Effector memory CD4-positive, alpha-beta T cell (primary cell): ENCODE measurements around the gene ZBTB20.

Experiments used
- DNase-seq, 3 donors: peaks; one replicate each; pipeline ENCODE4 v3.0.0-alpha.2; 2020
- H3K27ac ChIP-seq: 2 replicates; pipeline ENCODE4 v1.7.0; 2013; ENCODE audit warnings: mild to moderate bottlenecking, low read length, moderate library complexity; ENCODE audit not compliant: insufficient read depth, poor library complexity, severe bottlenecking
- H3K27me3 ChIP-seq: replicated peaks from 2 replicates; pipeline ENCODE4 v1.7.0; 2013; ENCODE audit warnings: mild to moderate bottlenecking, low read length; ENCODE audit not compliant: insufficient read depth, control insufficient read depth, poor library complexity, severe bottlenecking
- H3K36me3 ChIP-seq: 2 replicates; pipeline ENCODE4 v1.7.0; 2013; ENCODE audit warnings: mild to moderate bottlenecking, low read length, moderate library complexity; ENCODE audit not compliant: control insufficient read depth, insufficient read depth
- H3K4me1 ChIP-seq: 2 replicates; pipeline ENCODE4 v1.7.0; 2013; ENCODE audit warnings: low read length, mild to moderate bottlenecking; ENCODE audit not compliant: control insufficient read depth, insufficient read depth, poor library complexity, severe bottlenecking
- H3K4me3 ChIP-seq: 2 replicates; pipeline ENCODE4 v1.7.0; 2013; ENCODE audit warnings: low read length, low read depth, mild to moderate bottlenecking; ENCODE audit not compliant: insufficient read depth, poor library complexity, severe bottlenecking
- H3K9me3 ChIP-seq: 2 replicates; pipeline ENCODE4 v1.7.0; 2013; ENCODE audit warnings: mild to moderate bottlenecking, low read length, moderate library complexity; ENCODE audit not compliant: control insufficient read depth

The ZBTB20 gene

DNA sequence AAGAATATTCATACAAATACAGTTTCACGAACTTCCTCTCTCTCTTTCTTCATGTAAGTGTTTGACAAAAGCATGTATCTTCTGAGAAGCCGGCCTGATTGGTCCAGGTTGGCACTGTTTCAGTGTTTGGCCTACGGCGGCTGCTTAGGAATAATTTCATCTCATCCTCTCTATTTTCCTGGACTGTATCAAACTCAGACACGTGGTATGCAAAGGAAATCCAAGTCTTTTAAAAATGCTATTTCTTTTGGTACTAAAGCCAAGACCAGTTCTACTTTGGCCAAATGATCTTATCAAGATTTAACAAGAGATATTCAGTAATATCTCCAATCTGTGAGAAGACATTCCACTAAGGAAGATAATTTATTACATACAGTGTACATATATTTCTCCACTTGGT lies 700.5 kb downstream of the ZBTB20 start:
- no peak overlapping the region for H3K4me3 ChIP-seq
- H3K27ac ChIP-seq, result no peak overlapping the region

GRCh38 chr3:114445233-114445632 lies 701.9 kb downstream of the ZBTB20 start:
- Histone ChIP-seq H3K9me3 (no peaks in the 10 kb centered on the region), H3K27me3 (no peaks in the 10 kb centered on the region), H3K4me3 (no peak overlapping the region), H3K36me3 (no peaks in the 10 kb centered on the region), H3K4me1 (no peaks in the 10 kb centered on the region), H3K27ac (no peak overlapping the region)
- DNase-seq, result no peak

More for the DNA sequence above, 700.5 kb downstream of the ZBTB20 start:
- no peak for DNase-seq
- H3K36me3 ChIP-seq, result no peaks in the 10 kb centered on the region
- no peaks in the 10 kb centered on the region for H3K4me1 ChIP-seq
- H3K9me3 ChIP-seq, result no peaks in the 10 kb centered on the region
- H3K27me3 ChIP-seq, result no peaks in the 10 kb centered on the region

DNA sequence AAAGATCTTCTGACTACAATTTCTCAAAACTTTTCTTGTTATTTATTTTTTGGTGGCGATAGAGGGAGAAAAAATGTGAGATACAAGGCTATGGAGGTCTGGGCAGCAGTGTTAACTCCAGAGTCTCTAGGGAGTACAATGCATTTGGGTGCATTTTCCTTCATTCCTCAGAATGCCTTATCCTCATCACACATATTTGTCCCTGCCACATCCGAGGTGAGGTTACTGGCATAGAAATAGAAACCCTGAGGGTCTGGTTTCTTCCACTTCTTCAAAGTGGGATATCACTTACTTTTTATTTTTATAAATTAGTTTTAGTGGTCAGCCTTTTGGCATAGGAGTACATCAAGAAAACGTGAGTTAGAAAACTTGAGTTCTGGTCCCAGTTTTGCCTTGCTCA lies 702.9 kb downstream of the ZBTB20 start:
- no peak for DNase-seq
- Histone ChIP-seq H3K27ac (no peak overlapping the region), H3K4me1 (no peaks in the 10 kb centered on the region), H3K9me3 (no peaks in the 10 kb centered on the region), H3K4me3 (no peak overlapping the region), H3K27me3 (no peaks in the 10 kb centered on the region), H3K36me3 (no peaks in the 10 kb centered on the region)

GRCh38 chr3:114442246-114442645 lies 704.8 kb downstream of the ZBTB20 start:
- no peaks in the 10 kb centered on the region for H3K27me3 ChIP-seq
- no peak for DNase-seq
- no peaks in the 10 kb centered on the region for H3K4me1 ChIP-seq
- H3K9me3 ChIP-seq, result no peaks in the 10 kb centered on the region
- H3K4me3 ChIP-seq, result no peak overlapping the region
- no peaks in the 10 kb centered on the region for H3K36me3 ChIP-seq
- H3K27ac ChIP-seq, result no peak overlapping the region

GRCh38 chr3:114441386-114441785 lies 705.7 kb downstream of the ZBTB20 start:
- Histone ChIP-seq H3K9me3 (no peaks in the 10 kb centered on the region), H3K4me3 (no peak overlapping the region), H3K36me3 (no peaks in the 10 kb centered on the region), H3K27me3 (no peaks in the 10 kb centered on the region), H3K27ac (no peak overlapping the region), H3K4me1 (no peaks in the 10 kb centered on the region)
- no peak for DNase-seq

GRCh38 chr3:114440700-114441099 lies 706.4 kb downstream of the ZBTB20 start:
- no peak overlapping the region for H3K4me3 ChIP-seq

GRCh38 chr3:114439284-114439683 lies 707.8 kb downstream of the ZBTB20 start:
- H3K27ac ChIP-seq, result no peak overlapping the region
- H3K4me1 ChIP-seq, result no peaks in the 10 kb centered on the region
- no peak for DNase-seq
- H3K9me3 ChIP-seq, result no peaks in the 10 kb centered on the region
- no peaks in the 10 kb centered on the region for H3K36me3 ChIP-seq
- no peaks in the 10 kb centered on the region for H3K27me3 ChIP-seq
- H3K4me3 ChIP-seq, result no peak overlapping the region

More at GRCh38 chr3:114440700-114441099, 706.4 kb downstream of the ZBTB20 start:
- Histone ChIP-seq H3K9me3 (no peaks in the 10 kb centered on the region), H3K4me1 (no peaks in the 10 kb centered on the region), H3K27ac (no peak overlapping the region), H3K36me3 (no peaks in the 10 kb centered on the region), H3K27me3 (no peaks in the 10 kb centered on the region)
- no peak for DNase-seq

GRCh38 chr3:114437897-114438296 lies 709.2 kb downstream of the ZBTB20 start:
- H3K27me3 ChIP-seq, result no peaks in the 10 kb centered on the region
- no peak overlapping the region for H3K4me3 ChIP-seq
- no peaks in the 10 kb centered on the region for H3K36me3 ChIP-seq
- no peaks in the 10 kb centered on the region for H3K9me3 ChIP-seq
- DNase-seq, result no peak
- H3K27ac ChIP-seq, result no peak overlapping the region
- no peaks in the 10 kb centered on the region for H3K4me1 ChIP-seq

GRCh38 chr3:114436182-114436581 lies 710.9 kb downstream of the ZBTB20 start:
- H3K4me1 ChIP-seq, result no peaks in the 10 kb centered on the region

DNA sequence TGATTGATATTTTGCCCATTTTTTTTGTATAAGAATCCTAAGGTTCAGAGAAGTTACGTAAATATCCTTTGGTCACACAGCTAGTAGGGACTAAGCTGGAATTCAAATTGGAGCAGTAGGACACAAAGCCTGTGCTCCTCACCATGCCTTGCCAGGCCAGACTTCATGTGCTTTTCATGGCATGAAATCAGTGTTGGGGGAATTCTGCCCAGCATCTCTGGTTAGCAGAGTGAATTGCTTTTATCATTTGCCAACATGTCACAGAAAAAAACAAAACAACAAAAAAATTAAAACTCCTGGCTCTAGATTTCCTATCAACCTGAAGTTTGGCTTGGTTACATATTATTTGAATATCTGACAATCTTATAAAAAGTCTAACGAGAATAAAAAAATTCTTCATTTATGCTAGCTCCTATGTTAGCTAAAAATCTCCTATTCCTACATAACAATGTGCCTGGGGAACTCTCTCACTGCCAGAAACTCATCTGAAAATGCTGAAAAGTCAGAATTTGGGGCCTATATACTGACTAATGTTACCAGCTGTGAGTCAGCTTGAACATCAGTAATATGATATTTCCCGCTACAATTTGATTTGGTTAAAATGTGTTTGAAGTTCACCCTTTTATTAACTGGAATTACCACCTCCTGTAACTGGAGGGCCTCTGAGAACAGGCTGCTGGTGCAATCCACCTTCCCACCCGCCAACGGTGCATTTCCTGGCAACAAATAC lies 711.5 kb downstream of the ZBTB20 start:
- Histone ChIP-seq H3K4me3 (no peak overlapping the region), H3K27me3 (no peaks in the 10 kb centered on the region), H3K4me1 (no peaks in the 10 kb centered on the region), H3K27ac (no peak overlapping the region), H3K36me3 (no peaks in the 10 kb centered on the region), H3K9me3 (no peaks in the 10 kb centered on the region)
- no peak for DNase-seq

More at GRCh38 chr3:114436182-114436581, 710.9 kb downstream of the ZBTB20 start:
- no peaks in the 10 kb centered on the region for H3K9me3 ChIP-seq
- H3K27me3 ChIP-seq, result no peaks in the 10 kb centered on the region
- DNase-seq, result no peak
- H3K4me3 ChIP-seq, result no peak overlapping the region
- H3K27ac ChIP-seq, result no peak overlapping the region
- H3K36me3 ChIP-seq, result no peaks in the 10 kb centered on the region
